Adrenal gland (tissue), 12 donors: ENCODE results near the gene SMS. TPM values are rescaled to one million over a fixed set of nuclear protein-coding genes. Genes with fewer than 3 reads are reported as not detected.

Source experiments
- DNase-seq, 7 donors: peaks; one replicate each; pipeline ENCODE4 v3.0.0-alpha.2; 2019 to 2020
- H3K27ac ChIP-seq, 5 donors: fragments of 200-600 bp; sonication (generic) in 4 of 5; 1 replicate in 3 of 5; 2 replicates in 2 of 5; pipeline versions ENCODE4 v1.5.1 to v1.8.0; 2016 to 2020; ENCODE audit warnings: mild to moderate bottlenecking in 1 of 5
- H3K27me3 ChIP-seq: fragments of 200-600 bp; 2 replicates; pipeline ENCODE4 v1.8.0; 2021
- H3K36me3 ChIP-seq, 2 donors: fragments of 200-600 bp; replicated peaks in 1 of 2; 1 replicate in 1 of 2; 2 replicates in 1 of 2; pipeline versions ENCODE4 v1.5.1 to v1.8.0; 2018 to 2022
- H3K4me1 ChIP-seq, 2 donors: fragments of 200-600 bp; replicated peaks in 1 of 2; 1 replicate in 1 of 2; 2 replicates in 1 of 2; pipeline versions ENCODE4 v1.5.1 to v1.8.0; 2018 to 2021
- H3K4me3 ChIP-seq, 4 donors: fragments of 200-600 bp; sonication (generic) in 3 of 4; one replicate each; pipeline ENCODE4 v1.5.1; 2016 to 2018
- H3K9me3 ChIP-seq, 3 donors: fragments of 200-600 bp; sonication (generic) in 1 of 3; replicated peaks in 1 of 3; 1 replicate in 2 of 3; 2 replicates in 1 of 3; pipeline versions ENCODE4 v1.5.1 to v1.8.0; 2016 to 2021
- POLR2A ChIP-seq, 2 donors: fragments of 450-650 bp; IDR thresholded peaks; one replicate each; pipeline ENCODE4 v1.6.1; 2017; ENCODE audit warnings: antibody characterized with exemption in 2 of 2, mild to moderate bottlenecking in 2 of 2, moderate library complexity in 1 of 2
- WGBS, 4 donors: extraction: QIAGEN DNeasy Blood & Tissue Kit in 2 of 4; methylation state at CpG; one replicate each; pipeline versions ENCODE4 v1.1.5 to v1.1.7; 2013 to 2017; 5-methylcytosine and 5-hydroxymethylcytosine counted together
- intact Hi-C, 2 donors: fragments of 100-400 bp; cut with DNase I; formaldehyde crosslinking; loops; one replicate each; pipeline versions ENCODE4 v1.14.1 to v1.15.0; 2022 to 2023
- polyA plus RNA-seq, 3 donors: library from polyadenylated mRNA; stranded (reverse); fragments of 200-250 nt in 2 of 3; fragments of 350-450 nt in 1 of 3; fragmentation: Illumina TruSeq in 1 of 3; extraction: RNeasy Lipid Tissue Mini Kit (QIAGEN cat#74804) in 1 of 3; gene quantifications; one replicate each; pipeline ENCODE4 v1.2.3, GENCODE V29; 2013 to 2014
- total RNA-seq, 9 donors: library from RNA; depleted of rRNA in 4 of 9; stranded (reverse); fragments of >200 nt in 4 of 9; fragments of 120-200 nt in 1 of 9; fragmentation: NEBNext Ultra II Directional in 1 of 9; extraction: Animal tissue kit (Norgen Biotek cat#: 25700) in 1 of 9; gene quantifications; one replicate each; pipeline versions ENCODE4 v1.1.0 to v1.2.4, GENCODE V29; 2013 to 2023
- TF ChIP-seq, protein P1 (sequence below), 6 experiments: fragments of 450-650 bp in 4 of 6; fragments of 200-600 bp in 2 of 6; sonication (generic) in 1 of 6; IDR thresholded peaks; 1 replicate in 5 of 6; 2 replicates in 1 of 6; pipeline versions ENCODE4 v1.5.1 to v1.8.0; 2016 to 2021; ENCODE audit warnings: antibody characterized with exemption in 6 of 6, mild to moderate bottlenecking in 2 of 6, moderate library complexity in 1 of 6
- donor health status: healthy with polysubstance abuse.
- donor health status: Bipolar disorder and iron deficiency.
- donor health status: DM: yes; HTN: yes; CAD: no.
- donor health status: DM: no; HTN: no; CAD: no.
- donor health status: DM: no; HTN: no; CAD: no.
- donor health status: DM: yes; HTN: yes; CAD: no.

SMS gene
- total and polyA plus RNA-seq, 12 donors = 68.3 to 265 (median 131) TPM

DNA sequence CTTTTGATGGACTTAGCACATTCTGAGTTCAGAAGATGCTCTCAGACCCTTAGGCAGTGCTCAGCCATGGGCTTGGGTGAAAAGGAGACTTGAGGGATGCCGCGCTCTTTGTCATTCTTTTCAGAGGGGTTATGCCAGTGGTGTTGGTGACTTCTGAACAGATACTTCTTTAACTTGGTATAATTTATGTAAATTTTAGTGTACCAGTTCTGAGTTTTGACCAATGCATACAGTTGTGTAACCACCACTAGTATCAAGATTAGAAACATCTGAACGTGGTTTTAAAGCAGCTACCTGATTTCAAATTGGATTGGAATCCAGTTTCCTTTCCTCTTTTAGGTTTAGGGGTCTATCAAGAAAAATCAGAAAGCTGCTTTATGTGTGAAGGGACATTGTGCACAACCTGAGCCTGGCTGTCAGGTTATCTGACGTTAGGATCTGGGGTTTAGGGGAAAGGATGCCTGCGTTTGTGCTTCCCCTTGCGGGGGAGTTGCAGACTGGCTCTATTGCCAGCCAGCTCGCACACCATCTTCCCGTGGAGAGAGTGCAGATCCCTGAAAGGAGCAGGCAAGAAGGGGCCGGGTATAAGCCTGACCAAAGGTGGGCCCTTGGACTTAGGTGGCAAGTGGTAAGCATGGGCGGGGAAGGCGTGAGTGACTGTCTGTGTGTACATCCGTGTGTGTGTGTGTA, 19.0 kb downstream of the SMS start:
- H3K9me3 ChIP-seq = no peaks in the 10 kb centered on the region
- WGBS, 4 donors = 40 to 66% (median 55%) methylated on average over 10 to 12 of the region's 12 CpGs
- TF ChIP-seq POLR2A (IDR thresholded peaks at IDR 0.05) = no peak
- DNase-seq = no peak
- no peak overlapping the region for H3K4me3 ChIP-seq
- H3K27ac ChIP-seq = peak overlapping the region in 4 of 5 donors; percentile 17 to 67 (median 50)
- intact Hi-C loops = no loop called here
- H3K36me3 ChIP-seq = no peaks in the 10 kb centered on the region
- peaks cover 7 to 39% of the 10 kb centered on the region in 2 donors for H3K4me1 ChIP-seq
- no peaks in the 10 kb centered on the region for H3K27me3 ChIP-seq

DNA sequence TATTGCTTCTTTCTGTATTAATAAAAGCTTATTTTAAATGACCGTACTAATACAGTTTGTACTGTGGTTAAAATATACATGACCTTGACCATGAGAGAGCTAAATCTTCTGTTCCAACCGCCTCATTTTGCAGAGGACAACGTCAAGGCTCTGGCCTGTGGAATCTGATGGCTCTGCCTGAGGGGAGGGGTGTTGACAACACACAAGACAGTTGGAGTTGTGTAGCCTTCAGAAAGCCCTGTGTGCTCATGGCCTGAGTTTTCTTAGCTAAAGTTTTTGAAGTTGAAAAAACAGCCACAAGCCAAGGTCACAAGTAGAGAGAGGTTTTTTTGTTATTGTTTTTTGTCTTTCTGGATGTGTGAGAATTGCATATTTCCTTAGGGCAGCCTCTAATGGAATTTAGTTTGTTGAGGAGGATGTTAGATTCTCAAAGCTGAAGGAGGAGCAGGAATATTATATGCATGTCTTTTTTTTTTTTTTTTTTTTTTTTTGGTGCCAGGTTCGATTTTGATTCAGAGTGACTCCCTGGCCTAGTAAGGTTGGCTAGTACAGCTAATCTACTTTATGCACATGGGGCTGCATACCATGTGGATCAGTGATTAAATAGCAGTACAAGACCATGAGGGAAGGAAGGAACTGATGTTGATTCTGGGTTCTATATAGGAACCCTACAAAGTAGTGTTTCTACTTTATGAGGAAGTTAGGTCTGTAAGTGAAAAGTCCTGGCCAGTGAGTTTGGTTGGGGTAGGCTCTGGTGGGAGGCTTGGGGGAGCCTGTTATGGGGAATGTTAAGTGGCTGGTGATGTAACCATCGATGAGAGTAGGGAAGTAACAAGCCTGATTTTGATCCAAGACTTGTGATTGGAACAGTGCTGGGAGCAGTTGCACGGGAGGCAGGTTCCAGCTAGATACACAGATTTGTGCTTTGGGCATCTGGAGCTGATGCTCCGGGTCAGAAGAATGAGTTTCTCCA, 20.3 kb downstream of the SMS start:
- DNase-seq = peak in 5 of 7 donors; percentile 35 to 61 (median 43)
- Histone ChIP-seq H3K4me1 (peaks cover 7 to 45% of the 10 kb centered on the region in 2 donors), H3K4me3 (no peak overlapping the region), H3K27me3 (no peaks in the 10 kb centered on the region), H3K36me3 (no peaks in the 10 kb centered on the region), H3K9me3 (no peaks in the 10 kb centered on the region), H3K27ac (peak overlapping the region in 4 of 5 donors; percentile 13 to 63 (median 50))
- WGBS, 4 donors = 23 to 42% (median 35%) methylated on average over 5 to 7 of the region's 7 CpGs
- TF ChIP-seq POLR2A (IDR thresholded peaks at IDR 0.05) = no peak
- TF ChIP-seq, protein P1, sequence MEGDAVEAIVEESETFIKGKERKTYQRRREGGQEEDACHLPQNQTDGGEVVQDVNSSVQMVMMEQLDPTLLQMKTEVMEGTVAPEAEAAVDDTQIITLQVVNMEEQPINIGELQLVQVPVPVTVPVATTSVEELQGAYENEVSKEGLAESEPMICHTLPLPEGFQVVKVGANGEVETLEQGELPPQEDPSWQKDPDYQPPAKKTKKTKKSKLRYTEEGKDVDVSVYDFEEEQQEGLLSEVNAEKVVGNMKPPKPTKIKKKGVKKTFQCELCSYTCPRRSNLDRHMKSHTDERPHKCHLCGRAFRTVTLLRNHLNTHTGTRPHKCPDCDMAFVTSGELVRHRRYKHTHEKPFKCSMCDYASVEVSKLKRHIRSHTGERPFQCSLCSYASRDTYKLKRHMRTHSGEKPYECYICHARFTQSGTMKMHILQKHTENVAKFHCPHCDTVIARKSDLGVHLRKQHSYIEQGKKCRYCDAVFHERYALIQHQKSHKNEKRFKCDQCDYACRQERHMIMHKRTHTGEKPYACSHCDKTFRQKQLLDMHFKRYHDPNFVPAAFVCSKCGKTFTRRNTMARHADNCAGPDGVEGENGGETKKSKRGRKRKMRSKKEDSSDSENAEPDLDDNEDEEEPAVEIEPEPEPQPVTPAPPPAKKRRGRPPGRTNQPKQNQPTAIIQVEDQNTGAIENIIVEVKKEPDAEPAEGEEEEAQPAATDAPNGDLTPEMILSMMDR (IDR thresholded peaks at IDR 0.05) = no peak
- intact Hi-C loops = no loop called here

- TF ChIP-seq, protein P1 (IDR thresholded peaks at IDR 0.05) = no peak
- TF ChIP-seq POLR2A (IDR thresholded peaks at IDR 0.05) = no peak
Observed at GRCh38 chrX:21962361-21962760, 21.9 kb downstream of the SMS start.

GRCh38 chrX:21963269-21963668, 22.8 kb downstream of the SMS start:
- Histone ChIP-seq H3K27me3 (no peaks in the 10 kb centered on the region), H3K36me3 (peaks cover 0 to 6% of the 10 kb centered on the region in 2 donors), H3K9me3 (no peaks in the 10 kb centered on the region), H3K27ac (peak overlapping the region in 3 of 5 donors; percentile 41 to 43 (median 42)), H3K4me3 (no peak overlapping the region), H3K4me1 (peaks cover 7 to 54% of the 10 kb centered on the region in 2 donors)
- intact Hi-C loops = no loop called here
- TF ChIP-seq, protein P1 (IDR thresholded peaks at IDR 0.05) = no peak
- TF ChIP-seq POLR2A (IDR thresholded peaks at IDR 0.05) = no peak
- DNase-seq = no peak
- WGBS, 4 donors = 46 to 78% (median 72%) methylated on average over 4 to 7 of the region's 7 CpGs

More at GRCh38 chrX:21962361-21962760, 21.9 kb downstream of the SMS start:
- Histone ChIP-seq H3K27ac (peak overlapping the region in 1 of 5 donors; percentile 63), H3K9me3 (no peaks in the 10 kb centered on the region), H3K27me3 (no peaks in the 10 kb centered on the region), H3K4me1 (peaks cover 7 to 54% of the 10 kb centered on the region in 2 donors), H3K36me3 (no peaks in the 10 kb centered on the region), H3K4me3 (no peak overlapping the region)
- DNase-seq = no peak
- intact Hi-C loops = no loop called here
